ENCODE measurements around the gene DIO2. TPM values are rescaled to one million over a fixed set of nuclear protein-coding genes. Genes with fewer than 3 reads are reported as not detected.

DIO2 gene
- polyA plus RNA-seq, 2 of the 4 experiments (the other 2 are of a cell fraction) = 35.3 to 72.5 TPM

DNA sequence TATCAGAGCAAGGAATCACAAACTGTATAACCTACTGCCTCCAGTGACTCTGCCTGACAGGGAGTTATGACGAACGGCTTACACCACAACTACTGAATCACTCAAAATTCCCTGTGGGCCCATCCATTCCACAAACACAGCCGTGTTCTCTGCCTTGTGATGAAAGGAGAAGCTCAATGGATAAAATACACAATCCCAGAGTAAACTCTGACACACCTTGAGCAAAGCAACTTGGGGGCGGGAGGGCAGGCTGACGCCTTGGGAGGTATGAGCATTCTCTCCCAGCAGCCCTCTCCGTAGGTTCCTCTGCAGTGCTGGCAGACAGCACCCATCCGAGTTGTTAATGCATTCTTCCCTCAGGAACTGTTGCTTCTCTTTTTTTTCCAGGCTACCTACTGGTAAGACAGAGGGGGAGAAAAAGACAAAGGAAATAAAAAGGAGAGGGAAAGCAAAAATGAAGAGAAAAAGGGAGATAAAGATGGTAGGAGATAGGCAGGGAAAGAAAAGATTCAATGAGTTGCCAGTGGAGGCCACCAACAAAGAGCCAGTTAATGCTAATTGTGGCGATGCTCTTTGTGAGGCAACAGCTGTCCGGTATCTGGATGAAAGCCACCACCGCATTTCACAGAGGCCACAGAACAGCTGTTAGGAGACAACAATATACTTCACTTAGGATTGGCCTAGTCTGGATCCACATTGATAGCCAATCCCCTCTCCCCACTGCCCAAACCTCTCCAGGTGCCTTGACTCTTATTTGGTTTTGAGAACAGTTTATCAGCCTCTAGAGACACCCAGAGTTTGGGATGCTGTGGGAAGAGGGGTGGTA, 4.7 kb upstream of the DIO2 start (continued):
- TF ChIP-seq, protein P1, sequence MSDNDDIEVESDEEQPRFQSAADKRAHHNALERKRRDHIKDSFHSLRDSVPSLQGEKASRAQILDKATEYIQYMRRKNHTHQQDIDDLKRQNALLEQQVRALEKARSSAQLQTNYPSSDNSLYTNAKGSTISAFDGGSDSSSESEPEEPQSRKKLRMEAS (IDR thresholded peaks at IDR 0.05) = peak; percentile 93
- TF ChIP-seq, protein P2, sequence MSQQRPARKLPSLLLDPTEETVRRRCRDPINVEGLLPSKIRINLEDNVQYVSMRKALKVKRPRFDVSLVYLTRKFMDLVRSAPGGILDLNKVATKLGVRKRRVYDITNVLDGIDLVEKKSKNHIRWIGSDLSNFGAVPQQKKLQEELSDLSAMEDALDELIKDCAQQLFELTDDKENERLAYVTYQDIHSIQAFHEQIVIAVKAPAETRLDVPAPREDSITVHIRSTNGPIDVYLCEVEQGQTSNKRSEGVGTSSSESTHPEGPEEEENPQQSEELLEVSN (IDR thresholded peaks at IDR 0.05; ENCODE audit: borderline replicate concordance, low read depth) = 0 out of 2 replicates have a peak, but pooled peaks have one; percentile 44
- TF ChIP-seq KDM1A (IDR thresholded peaks at IDR 0.05; ENCODE audit: low read depth) = no peak
- no peak for TF ChIP-seq TP53 (CRISPR knock-in tag; IDR thresholded peaks at IDR 0.05)
- TF ChIP-seq, protein P3, sequence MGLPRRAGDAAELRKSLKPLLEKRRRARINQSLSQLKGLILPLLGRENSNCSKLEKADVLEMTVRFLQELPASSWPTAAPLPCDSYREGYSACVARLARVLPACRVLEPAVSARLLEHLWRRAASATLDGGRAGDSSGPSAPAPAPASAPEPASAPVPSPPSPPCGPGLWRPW (IDR thresholded peaks at IDR 0.05) = peak; percentile 75
- peak; percentile 99 for TF ChIP-seq JUN (IDR thresholded peaks at IDR 0.05)
- no peak for TF ChIP-seq EHMT2 (IDR thresholded peaks at IDR 0.05; ENCODE audit: low read depth)
- no peak for TF ChIP-seq FOXS1 (CRISPR knock-in tag; IDR thresholded peaks at IDR 0.05)
- TF ChIP-seq CHD2 (IDR thresholded peaks at IDR 0.05; ENCODE audit: low read length, partially characterized antibody) = no peak
- peak; percentile 92 for TF ChIP-seq FOSL2 (IDR thresholded peaks at IDR 0.05)
- peak; percentile 95 for TF ChIP-seq FOSL2 (CRISPR knock-in tag; IDR thresholded peaks at IDR 0.05)
- TF ChIP-seq, protein P4, sequence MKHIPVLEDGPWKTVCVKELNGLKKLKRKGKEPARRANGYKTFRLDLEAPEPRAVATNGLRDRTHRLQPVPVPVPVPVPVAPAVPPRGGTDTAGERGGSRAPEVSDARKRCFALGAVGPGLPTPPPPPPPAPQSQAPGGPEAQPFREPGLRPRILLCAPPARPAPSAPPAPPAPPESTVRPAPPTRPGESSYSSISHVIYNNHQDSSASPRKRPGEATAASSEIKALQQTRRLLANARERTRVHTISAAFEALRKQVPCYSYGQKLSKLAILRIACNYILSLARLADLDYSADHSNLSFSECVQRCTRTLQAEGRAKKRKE (CRISPR knock-in tag; IDR thresholded peaks at IDR 0.05; ENCODE audit: low read depth) = peak; percentile 81; the same call in 1 of the 2 replicates
- TF ChIP-seq CEBPB (IDR thresholded peaks at IDR 0.05) = peak; percentile 84 to 95
- TF ChIP-seq, protein P5, sequence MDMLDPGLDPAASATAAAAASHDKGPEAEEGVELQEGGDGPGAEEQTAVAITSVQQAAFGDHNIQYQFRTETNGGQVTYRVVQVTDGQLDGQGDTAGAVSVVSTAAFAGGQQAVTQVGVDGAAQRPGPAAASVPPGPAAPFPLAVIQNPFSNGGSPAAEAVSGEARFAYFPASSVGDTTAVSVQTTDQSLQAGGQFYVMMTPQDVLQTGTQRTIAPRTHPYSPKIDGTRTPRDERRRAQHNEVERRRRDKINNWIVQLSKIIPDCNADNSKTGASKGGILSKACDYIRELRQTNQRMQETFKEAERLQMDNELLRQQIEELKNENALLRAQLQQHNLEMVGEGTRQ (IDR thresholded peaks at IDR 0.05) = no peak
- TF ChIP-seq, protein P6, sequence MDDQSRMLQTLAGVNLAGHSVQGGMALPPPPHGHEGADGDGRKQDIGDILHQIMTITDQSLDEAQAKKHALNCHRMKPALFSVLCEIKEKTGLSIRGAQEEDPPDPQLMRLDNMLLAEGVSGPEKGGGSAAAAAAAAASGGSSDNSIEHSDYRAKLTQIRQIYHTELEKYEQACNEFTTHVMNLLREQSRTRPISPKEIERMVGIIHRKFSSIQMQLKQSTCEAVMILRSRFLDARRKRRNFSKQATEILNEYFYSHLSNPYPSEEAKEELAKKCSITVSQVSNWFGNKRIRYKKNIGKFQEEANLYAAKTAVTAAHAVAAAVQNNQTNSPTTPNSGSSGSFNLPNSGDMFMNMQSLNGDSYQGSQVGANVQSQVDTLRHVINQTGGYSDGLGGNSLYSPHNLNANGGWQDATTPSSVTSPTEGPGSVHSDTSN (IDR thresholded peaks at IDR 0.05) = peak; percentile 87
- TF ChIP-seq RCOR1 (IDR thresholded peaks at IDR 0.05; ENCODE audit: low read depth, low read length) = no peak
- TF ChIP-seq, protein P7, sequence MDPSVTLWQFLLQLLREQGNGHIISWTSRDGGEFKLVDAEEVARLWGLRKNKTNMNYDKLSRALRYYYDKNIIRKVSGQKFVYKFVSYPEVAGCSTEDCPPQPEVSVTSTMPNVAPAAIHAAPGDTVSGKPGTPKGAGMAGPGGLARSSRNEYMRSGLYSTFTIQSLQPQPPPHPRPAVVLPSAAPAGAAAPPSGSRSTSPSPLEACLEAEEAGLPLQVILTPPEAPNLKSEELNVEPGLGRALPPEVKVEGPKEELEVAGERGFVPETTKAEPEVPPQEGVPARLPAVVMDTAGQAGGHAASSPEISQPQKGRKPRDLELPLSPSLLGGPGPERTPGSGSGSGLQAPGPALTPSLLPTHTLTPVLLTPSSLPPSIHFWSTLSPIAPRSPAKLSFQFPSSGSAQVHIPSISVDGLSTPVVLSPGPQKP (IDR thresholded peaks at IDR 0.05; ENCODE audit: low read depth, low read length) = no peak
- no peak for TF ChIP-seq NFE2L2 (conservative IDR thresholded peaks at IDR 0.05; ENCODE audit: low read length)
- TF ChIP-seq CBX8 (IDR thresholded peaks at IDR 0.05) = no peak
- no peak for TF ChIP-seq ZC3H11A (IDR thresholded peaks at IDR 0.05)
- peak; percentile 96 to 98 for TF ChIP-seq EP300 (IDR thresholded peaks at IDR 0.05)
- no peak for TF ChIP-seq ZNF302 (CRISPR knock-in tag; IDR thresholded peaks at IDR 0.05)
- peak; percentile 61; the same call in 1 of the 2 replicates for TF ChIP-seq EHF (CRISPR knock-in tag; IDR thresholded peaks at IDR 0.05)
- no peak for TF ChIP-seq NR3C1 (IDR thresholded peaks at IDR 0.05)
- TF ChIP-seq RFX5 (IDR thresholded peaks at IDR 0.05) = no peak
- peak; percentile 73 for TF ChIP-seq HOXB5 (CRISPR knock-in tag; IDR thresholded peaks at IDR 0.05)
- no peak for TF ChIP-seq CHD4 (IDR thresholded peaks at IDR 0.05; ENCODE audit: borderline replicate concordance)
- no peak for TF ChIP-seq PHF8 (IDR thresholded peaks at IDR 0.05; ENCODE audit: borderline replicate concordance, low read depth)
- TF ChIP-seq, protein P8, sequence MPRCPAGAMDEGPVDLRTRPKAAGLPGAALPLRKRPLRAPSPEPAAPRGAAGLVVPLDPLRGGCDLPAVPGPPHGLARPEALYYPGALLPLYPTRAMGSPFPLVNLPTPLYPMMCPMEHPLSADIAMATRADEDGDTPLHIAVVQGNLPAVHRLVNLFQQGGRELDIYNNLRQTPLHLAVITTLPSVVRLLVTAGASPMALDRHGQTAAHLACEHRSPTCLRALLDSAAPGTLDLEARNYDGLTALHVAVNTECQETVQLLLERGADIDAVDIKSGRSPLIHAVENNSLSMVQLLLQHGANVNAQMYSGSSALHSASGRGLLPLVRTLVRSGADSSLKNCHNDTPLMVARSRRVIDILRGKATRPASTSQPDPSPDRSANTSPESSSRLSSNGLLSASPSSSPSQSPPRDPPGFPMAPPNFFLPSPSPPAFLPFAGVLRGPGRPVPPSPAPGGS (IDR thresholded peaks at IDR 0.05) = peak; percentile 97
- no peak for TF ChIP-seq TFCP2L1 (CRISPR knock-in tag; IDR thresholded peaks at IDR 0.05)
- no peak for TF ChIP-seq RARB (CRISPR knock-in tag; IDR thresholded peaks at IDR 0.05)
- TF ChIP-seq FOSB (CRISPR knock-in tag; IDR thresholded peaks at IDR 0.05) = peak; percentile 72
- TF ChIP-seq ZSCAN20 (CRISPR knock-in tag; IDR thresholded peaks at IDR 0.05) = no peak
- TF ChIP-seq HOXB13 (CRISPR knock-in tag; IDR thresholded peaks at IDR 0.05; ENCODE audit: low read depth) = peak; percentile 53; the same call in 1 of the 2 replicates
- TF ChIP-seq RAD21 (conservative IDR thresholded peaks at IDR 0.05 in 1 of 2, IDR thresholded peaks at IDR 0.05 in 1 of 2) = peak; percentile 51 to 76
- peak; percentile 65 for TF ChIP-seq SMC3 (IDR thresholded peaks at IDR 0.05)
- TF ChIP-seq RNF2 (IDR thresholded peaks at IDR 0.05; ENCODE audit: borderline replicate concordance, low read depth) = no peak
- TF ChIP-seq MAFK (IDR thresholded peaks at IDR 0.05; ENCODE audit: partially characterized antibody) = peak; percentile 32
